HEK293 (cell line): ENCODE measurements around the gene RPN2.
A peak's percentile ranks its signal among the peaks of the same experiment; 100 is the strongest.

Experiments used
- CTCF ChIA-PET: fragments of 350-600 bp; formaldehyde crosslinking; extraction: SDS; loops from one replicate; lab custom pipeline; 2021; ENCODE audit warnings: antibody characterized with exemption; lab: Yijun Ruan, JAX
- POLR2A ChIA-PET: fragments of 300-600 bp; formaldehyde crosslinking; extraction: SDS; loops from one replicate; lab custom pipeline; 2020; ENCODE audit warnings: antibody characterized with exemption, inconsistent platforms; lab: Yijun Ruan, JAX
- H3K27ac ChIP-seq: fragments of 200-500 bp; sonication (Bioruptor generic); 2 replicates; pipeline ENCODE4 v1.5.1; 2014; ENCODE audit warnings: low read depth, low read length, control low read depth, inconsistent platforms; ENCODE audit errors: extremely low read depth
- H3K36me3 ChIP-seq, 2 experiments: fragments of 200-500 bp in 1 of 2; sonication (Bioruptor generic) in 1 of 2; 1 replicate in 1 of 2; 2 replicates in 1 of 2; pipeline ENCODE4 v1.5.1; 2014 to 2017; ENCODE audit warnings: inconsistent platforms in 2 of 2, low read length in 2 of 2; ENCODE audit not compliant: control insufficient read depth in 2 of 2, insufficient read depth in 1 of 2
- H3K4me1 ChIP-seq: fragments of 200-500 bp; sonication (Bioruptor generic); 2 replicates; pipeline ENCODE4 v1.5.1; 2014; ENCODE audit warnings: mild to moderate bottlenecking, low read length, inconsistent platforms; ENCODE audit not compliant: control insufficient read depth, insufficient read depth
- H3K4me3 ChIP-seq: 2 replicates; pipeline ENCODE4 v1.5.1; 2011; ENCODE audit warnings: low read depth, mild to moderate bottlenecking, control low read depth, low read length, moderate library complexity
- H3K9me3 ChIP-seq: fragments of 200-500 bp; sonication (Bioruptor generic); 2 replicates; pipeline ENCODE4 v1.5.1; 2014; ENCODE audit warnings: low read depth, low read length, inconsistent platforms; ENCODE audit not compliant: control insufficient read depth, insufficient read depth
- GLI2 ChIP-seq: fragments of 450-650 bp; formaldehyde crosslinking; IDR thresholded peaks from 2 replicates; pipeline ENCODE4; 2017; ENCODE audit warnings: missing biosample characterization, missing genetic modification characterization, low read depth, borderline replicate concordance
- IKZF3 ChIP-seq: fragments of 450-650 bp; IDR thresholded peaks from 2 replicates; pipeline ENCODE4 v1.5.0; 2018; ENCODE audit warnings: missing biosample characterization, mild to moderate bottlenecking, missing genetic modification characterization, moderate library complexity
- KLF1 ChIP-seq: fragments of 450-650 bp; formaldehyde crosslinking; IDR thresholded peaks from 2 replicates; pipeline ENCODE4 v1.5.1; 2016; ENCODE audit warnings: missing biosample characterization, missing genetic modification characterization
- KLF8 ChIP-seq: fragments of 450-650 bp; formaldehyde crosslinking; IDR thresholded peaks from 2 replicates; pipeline ENCODE4 v1.5.1; 2016; ENCODE audit warnings: missing biosample characterization, missing genetic modification characterization
- PRDM1 ChIP-seq: fragments of 450-650 bp; formaldehyde crosslinking; IDR thresholded peaks from 2 replicates; pipeline ENCODE4; 2016; ENCODE audit warnings: missing biosample characterization, missing genetic modification characterization
- RBAK ChIP-seq: fragments of 450-650 bp; formaldehyde crosslinking; IDR thresholded peaks from 2 replicates; pipeline ENCODE4 v1.5.1; 2016; ENCODE audit warnings: missing biosample characterization, missing genetic modification characterization
- SCRT2 ChIP-seq: fragments of 450-650 bp; formaldehyde crosslinking; IDR thresholded peaks from 2 replicates; pipeline ENCODE4 v1.5.1; 2016; ENCODE audit warnings: missing biosample characterization, missing genetic modification characterization
- SP7 ChIP-seq: fragments of 450-650 bp; formaldehyde crosslinking; IDR thresholded peaks from 2 replicates; pipeline ENCODE4 v1.5.1; 2016; ENCODE audit warnings: missing biosample characterization, missing genetic modification characterization
- TCF7L2 ChIP-seq: IDR thresholded peaks from 2 replicates; pipeline ENCODE4 v1.6.1; 2011; ENCODE audit warnings: low read depth, mild to moderate bottlenecking, inconsistent platforms, low read length, moderate library complexity, borderline replicate concordance
- TRIM28 ChIP-seq: IDR thresholded peaks from 2 replicates; pipeline ENCODE4 v1.6.1; 2011; ENCODE audit warnings: low read length, control low read depth, borderline replicate concordance
- ZEB2 ChIP-seq: fragments of 450-650 bp; formaldehyde crosslinking; IDR thresholded peaks from 2 replicates; pipeline ENCODE4 v1.5.1; 2016; ENCODE audit warnings: missing biosample characterization, missing genetic modification characterization
- ZFHX2 ChIP-seq: fragments of 450-650 bp; formaldehyde crosslinking; conservative IDR thresholded peaks from 2 replicates; pipeline ENCODE4 v1.5.1; 2016; ENCODE audit warnings: missing biosample characterization, missing genetic modification characterization
- ZNF140 ChIP-seq: fragments of 450-650 bp; formaldehyde crosslinking; IDR thresholded peaks from 2 replicates; pipeline ENCODE4 v1.5.1; 2016; ENCODE audit warnings: missing biosample characterization, missing genetic modification characterization
- ZNF354C ChIP-seq: fragments of 450-650 bp; formaldehyde crosslinking; IDR thresholded peaks from 2 replicates; pipeline ENCODE4 v1.5.1; 2016; ENCODE audit warnings: missing biosample characterization, missing genetic modification characterization, low read depth, borderline replicate concordance
- ZNF501 ChIP-seq: fragments of 450-650 bp; formaldehyde crosslinking; IDR thresholded peaks from 2 replicates; pipeline ENCODE4 v1.5.1; 2016; ENCODE audit warnings: missing biosample characterization, missing genetic modification characterization
- ZNF548 ChIP-seq: fragments of 450-650 bp; formaldehyde crosslinking; IDR thresholded peaks from 2 replicates; pipeline ENCODE4 v1.5.1; 2016; ENCODE audit warnings: missing biosample characterization, missing genetic modification characterization
- ZNF623 ChIP-seq: fragments of 450-650 bp; formaldehyde crosslinking; IDR thresholded peaks from 2 replicates; pipeline ENCODE4 v1.5.1; 2016; ENCODE audit warnings: missing biosample characterization, missing genetic modification characterization
- ZNF707 ChIP-seq: fragments of 450-650 bp; formaldehyde crosslinking; IDR thresholded peaks from 2 replicates; pipeline ENCODE4 v1.5.1; 2016; ENCODE audit warnings: missing biosample characterization, missing genetic modification characterization
- ZNF76 ChIP-seq: fragments of 450-650 bp; formaldehyde crosslinking; IDR thresholded peaks from 2 replicates; pipeline ENCODE4; 2016; ENCODE audit warnings: low read depth, missing biosample characterization, missing genetic modification characterization, borderline replicate concordance
- ZNF776 ChIP-seq: fragments of 450-650 bp; formaldehyde crosslinking; IDR thresholded peaks from 2 replicates; pipeline ENCODE4 v1.5.0; 2017; ENCODE audit warnings: missing biosample characterization, missing genetic modification characterization, borderline replicate concordance
- ZNF837 ChIP-seq: fragments of 450-650 bp; formaldehyde crosslinking; IDR thresholded peaks from 2 replicates; pipeline ENCODE4 v1.5.1; 2016; ENCODE audit warnings: missing biosample characterization, missing genetic modification characterization
- ZNF843 ChIP-seq: fragments of 450-650 bp; formaldehyde crosslinking; IDR thresholded peaks from 2 replicates; pipeline ENCODE4 v1.5.1; 2016; ENCODE audit warnings: missing biosample characterization, missing genetic modification characterization
- TF ChIP-seq, protein P1 (sequence below): fragments of 450-650 bp; formaldehyde crosslinking; IDR thresholded peaks from 2 replicates; pipeline ENCODE4 v1.5.1; 2017; ENCODE audit warnings: missing biosample characterization, missing genetic modification characterization
- TF ChIP-seq, protein P2 (sequence below): fragments of 450-650 bp; formaldehyde crosslinking; IDR thresholded peaks from 2 replicates; pipeline ENCODE4 v1.5.1; 2016; ENCODE audit warnings: missing biosample characterization, missing genetic modification characterization
- TF ChIP-seq, protein P3 (sequence below): fragments of 450-650 bp; formaldehyde crosslinking; IDR thresholded peaks from 2 replicates; pipeline ENCODE4 v1.5.1; 2016; ENCODE audit warnings: missing biosample characterization, missing genetic modification characterization

The RPN2 gene

DNA sequence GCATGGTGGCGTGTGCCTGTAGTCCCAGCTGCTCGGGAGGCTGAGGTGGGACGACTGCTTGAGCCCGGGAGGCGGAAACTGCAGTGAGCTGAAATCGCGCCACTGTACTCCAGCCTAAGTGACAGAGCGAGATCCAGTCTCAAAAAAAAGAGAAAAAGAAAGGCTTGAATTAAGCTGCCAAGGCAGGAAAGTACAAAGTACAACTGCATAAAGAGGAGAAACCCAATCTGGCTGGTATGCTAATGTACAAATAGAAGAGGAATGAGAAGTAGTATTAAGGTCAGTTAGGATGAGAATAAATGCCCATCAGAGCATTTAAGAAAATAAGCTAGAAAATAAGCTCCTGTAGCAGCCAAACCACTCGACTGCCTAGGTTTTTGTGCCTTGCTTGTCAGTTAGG is 23.1 kb upstream of the RPN2 start:
- no peaks in the 10 kb centered on the region for H3K9me3 ChIP-seq
- ChIA-PET POLR2A (interaction anchor here (1.1 kb wide), 1 partner anchor 23 kb away, joined by 3 read pairs; the partner anchor contains the start of genes MROH8 and RPN2), CTCF (interaction anchor here (0.6 kb wide), 2 partner anchors 216 to 1666 kb away, joined by 3 read pairs; no protein-coding TSS in a partner anchor)
- no peaks in the 10 kb centered on the region for H3K36me3 ChIP-seq
- H3K4me3 ChIP-seq, result no peak overlapping the region
- H3K4me1 ChIP-seq, result no peaks in the 10 kb centered on the region
- no peak overlapping the region for H3K27ac ChIP-seq
- TF ChIP-seq, protein P1, sequence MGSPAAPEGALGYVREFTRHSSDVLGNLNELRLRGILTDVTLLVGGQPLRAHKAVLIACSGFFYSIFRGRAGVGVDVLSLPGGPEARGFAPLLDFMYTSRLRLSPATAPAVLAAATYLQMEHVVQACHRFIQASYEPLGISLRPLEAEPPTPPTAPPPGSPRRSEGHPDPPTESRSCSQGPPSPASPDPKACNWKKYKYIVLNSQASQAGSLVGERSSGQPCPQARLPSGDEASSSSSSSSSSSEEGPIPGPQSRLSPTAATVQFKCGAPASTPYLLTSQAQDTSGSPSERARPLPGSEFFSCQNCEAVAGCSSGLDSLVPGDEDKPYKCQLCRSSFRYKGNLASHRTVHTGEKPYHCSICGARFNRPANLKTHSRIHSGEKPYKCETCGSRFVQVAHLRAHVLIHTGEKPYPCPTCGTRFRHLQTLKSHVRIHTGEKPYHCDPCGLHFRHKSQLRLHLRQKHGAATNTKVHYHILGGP (tag by site-specific recombination), result no peak
- TF ChIP-seq TCF7L2 (no peak), ZNF354C (tag by site-specific recombination) (no peak), ZEB2 (tag by site-specific recombination) (no peak), KLF8 (tag by site-specific recombination) (no peak), KLF1 (no peak)

DNA sequence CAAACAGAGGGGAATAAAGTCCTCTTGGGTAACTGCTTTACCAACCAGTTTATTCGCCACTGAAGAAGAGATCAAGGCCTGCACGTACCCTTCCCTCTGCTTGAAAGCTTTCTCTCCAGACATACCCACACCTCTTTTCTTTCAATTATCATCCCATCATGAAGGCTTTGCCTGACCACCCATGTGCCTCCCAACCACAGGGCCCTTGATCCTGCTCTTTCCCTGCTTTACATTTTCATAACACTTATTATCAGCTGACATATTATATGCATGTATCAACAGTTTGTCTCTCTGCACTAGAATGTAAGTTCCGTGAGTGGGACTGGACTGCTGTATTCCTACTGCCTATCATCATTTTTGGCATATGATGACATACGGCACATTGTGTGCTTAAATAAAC is 20.9 kb upstream of the RPN2 start:
- H3K36me3 ChIP-seq, result no peaks in the 10 kb centered on the region
- ChIA-PET POLR2A (interaction anchor here (1.1 kb wide), 1 partner anchor 63 kb away, joined by 3 read pairs; the partner anchor contains the start of gene RBL1), CTCF (interaction anchor here (1.1 kb wide), 1 partner anchor 20 kb away, joined by 4 read pairs; no protein-coding TSS in a partner anchor)
- H3K4me1 ChIP-seq, result no peaks in the 10 kb centered on the region
- TF ChIP-seq, protein P2, sequence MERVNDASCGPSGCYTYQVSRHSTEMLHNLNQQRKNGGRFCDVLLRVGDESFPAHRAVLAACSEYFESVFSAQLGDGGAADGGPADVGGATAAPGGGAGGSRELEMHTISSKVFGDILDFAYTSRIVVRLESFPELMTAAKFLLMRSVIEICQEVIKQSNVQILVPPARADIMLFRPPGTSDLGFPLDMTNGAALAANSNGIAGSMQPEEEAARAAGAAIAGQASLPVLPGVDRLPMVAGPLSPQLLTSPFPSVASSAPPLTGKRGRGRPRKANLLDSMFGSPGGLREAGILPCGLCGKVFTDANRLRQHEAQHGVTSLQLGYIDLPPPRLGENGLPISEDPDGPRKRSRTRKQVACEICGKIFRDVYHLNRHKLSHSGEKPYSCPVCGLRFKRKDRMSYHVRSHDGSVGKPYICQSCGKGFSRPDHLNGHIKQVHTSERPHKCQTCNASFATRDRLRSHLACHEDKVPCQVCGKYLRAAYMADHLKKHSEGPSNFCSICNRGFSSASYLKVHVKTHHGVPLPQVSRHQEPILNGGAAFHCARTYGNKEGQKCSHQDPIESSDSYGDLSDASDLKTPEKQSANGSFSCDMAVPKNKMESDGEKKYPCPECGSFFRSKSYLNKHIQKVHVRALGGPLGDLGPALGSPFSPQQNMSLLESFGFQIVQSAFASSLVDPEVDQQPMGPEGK (tag by site-specific recombination), result no peak
- no peak for TF ChIP-seq PRDM1 (tag by site-specific recombination)
- TF ChIP-seq SCRT2 (tag by site-specific recombination), result 0 out of 2 replicates have a peak, but pooled peaks have one; percentile 15
- no peak for TF ChIP-seq ZNF76 (tag by site-specific recombination)
- TF ChIP-seq IKZF3 (tag by site-specific recombination), result no peak
- no peak for TF ChIP-seq ZNF843 (tag by site-specific recombination)
- TF ChIP-seq ZNF548 (tag by site-specific recombination), result no peak
- TF ChIP-seq ZNF707, result no peak
- no peak for TF ChIP-seq ZNF837 (tag by site-specific recombination)
- TF ChIP-seq ZFHX2 (tag by site-specific recombination), result no peak
- TF ChIP-seq ZNF501 (tag by site-specific recombination), result no peak
- no peak for TF ChIP-seq GLI2 (tag by site-specific recombination)
- no peak for TF ChIP-seq TCF7L2
- peak; percentile 73 for TF ChIP-seq ZNF623
- H3K27ac ChIP-seq, result no peak overlapping the region
- no peak overlapping the region for H3K4me3 ChIP-seq
- no peaks in the 10 kb centered on the region for H3K9me3 ChIP-seq

DNA sequence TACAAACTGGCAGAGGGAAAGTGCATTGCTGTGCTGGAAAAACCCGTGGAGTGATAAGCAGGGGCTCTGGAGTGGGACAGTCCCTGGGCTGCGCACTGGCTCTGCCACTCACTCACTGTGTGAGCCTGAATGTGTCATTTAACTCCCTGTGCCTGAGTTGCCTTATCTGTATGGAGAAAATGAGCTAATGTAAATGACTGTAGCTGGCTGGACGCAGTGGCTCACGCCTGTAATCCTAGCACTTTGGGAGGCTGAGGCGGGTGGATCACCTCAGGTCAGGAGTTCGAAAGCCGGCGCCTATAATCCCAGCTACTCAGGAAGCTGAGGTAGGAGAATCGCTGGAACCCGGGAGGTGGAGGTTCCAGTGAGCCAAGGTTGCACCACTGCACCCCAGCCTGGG is 18.4 kb upstream of the RPN2 start:
- Histone ChIP-seq H3K9me3 (no peaks in the 10 kb centered on the region), H3K36me3 (no peaks in the 10 kb centered on the region), H3K4me3 (no peak overlapping the region), H3K4me1 (no peaks in the 10 kb centered on the region), H3K27ac (no peak overlapping the region)
- ChIA-PET CTCF (no interaction called here), POLR2A (interaction anchor here (0.6 kb wide), 1 partner anchor 64 kb away, joined by 3 read pairs; no protein-coding TSS in a partner anchor)
- TF ChIP-seq RBAK (tag by site-specific recombination), result no peak
- no peak for TF ChIP-seq ZNF140 (tag by site-specific recombination)
- TF ChIP-seq SP7 (tag by site-specific recombination), result no peak
- TF ChIP-seq TRIM28, result peak; percentile 79
- TF ChIP-seq ZNF776, result no peak
- TF ChIP-seq, protein P3, sequence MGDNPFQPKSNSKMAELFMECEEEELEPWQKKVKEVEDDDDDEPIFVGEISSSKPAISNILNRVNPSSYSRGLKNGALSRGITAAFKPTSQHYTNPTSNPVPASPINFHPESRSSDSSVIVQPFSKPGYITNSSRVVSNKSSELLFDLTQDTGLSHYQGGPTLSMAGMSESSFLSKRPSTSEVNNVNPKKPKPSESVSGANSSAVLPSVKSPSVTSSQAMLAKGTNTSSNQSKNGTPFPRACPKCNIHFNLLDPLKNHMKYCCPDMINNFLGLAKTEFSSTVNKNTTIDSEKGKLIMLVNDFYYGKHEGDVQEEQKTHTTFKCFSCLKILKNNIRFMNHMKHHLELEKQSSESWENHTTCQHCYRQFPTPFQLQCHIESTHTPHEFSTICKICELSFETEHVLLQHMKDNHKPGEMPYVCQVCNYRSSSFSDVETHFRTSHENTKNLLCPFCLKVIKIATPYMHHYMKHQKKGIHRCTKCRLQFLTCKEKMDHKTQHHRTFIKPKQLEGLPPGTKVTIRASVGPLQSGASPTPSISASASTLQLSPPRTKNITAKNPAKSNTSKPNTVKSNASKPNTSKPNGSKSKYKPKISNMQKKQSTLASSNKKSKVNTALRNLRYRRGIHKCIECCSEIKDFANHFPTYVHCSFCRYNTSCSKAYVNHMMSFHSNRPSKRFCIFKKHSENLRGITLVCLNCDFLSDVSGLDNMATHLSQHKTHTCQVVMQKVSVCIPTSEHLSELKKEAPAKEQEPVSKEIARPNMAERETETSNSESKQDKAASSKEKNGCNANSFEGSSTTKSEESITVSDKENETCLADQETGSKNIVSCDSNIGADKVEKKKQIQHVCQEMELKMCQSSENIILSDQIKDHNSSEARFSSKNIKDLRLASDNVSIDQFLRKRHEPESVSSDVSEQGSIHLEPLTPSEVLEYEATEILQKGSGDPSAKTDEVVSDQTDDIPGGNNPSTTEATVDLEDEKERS (tag by site-specific recombination), result no peak
